Panc1 (cell line): ENCODE data around the gene PLEKHA7.

Source experiments
- CTCF ChIP-seq: fragments of 450-650 bp; IDR thresholded peaks from 2 replicates; pipeline ENCODE4 v1.5.1; 2017; ENCODE audit warnings: mild to moderate bottlenecking
- POLR2AphosphoS5 ChIP-seq: IDR thresholded peaks from 2 replicates; pipeline ENCODE4 v1.6.1; 2012; ENCODE audit warnings: mild to moderate bottlenecking, low read depth, low read length, moderate library complexity
- REST ChIP-seq, 2 experiments: IDR thresholded peaks; 2 replicates each; pipeline ENCODE4 v1.6.1; 2011 to 2012; ENCODE audit warnings: low read depth in 2 of 2, control low read depth in 1 of 2, low read length in 1 of 2, mild to moderate bottlenecking in 1 of 2, moderate library complexity in 1 of 2; ENCODE audit not compliant: insufficient read depth in 1 of 2
- SIN3A ChIP-seq: IDR thresholded peaks from 2 replicates; pipeline ENCODE4 v1.6.1; 2012; ENCODE audit warnings: low read depth, mild to moderate bottlenecking, low read length, moderate library complexity, borderline replicate concordance; ENCODE audit not compliant: insufficient read depth
- TCF7L2 ChIP-seq: IDR thresholded peaks from 2 replicates; pipeline ENCODE4 v1.6.1; 2011; ENCODE audit warnings: mild to moderate bottlenecking, low read depth, low read length, inconsistent platforms

GRCh38 chr11:16738947-16739815, 275.0 kb downstream of the PLEKHA7 start:
- TF ChIP-seq CTCF (no peak), POLR2AphosphoS5 (no peak), TCF7L2 (no peak), REST (IDR thresholded peaks at IDR 0.05; ENCODE audit: insufficient read depth in 1 of 2, low read depth in 2 of 2, low read length in 1 of 2) (no peak), SIN3A (0 out of 2 replicates have a peak, but pooled peaks have one; percentile 5)
